ENCODE results near the gene FXN. TPM values are rescaled to one million over a fixed set of nuclear protein-coding genes. Genes with fewer than 3 reads are reported as not detected.

FXN gene
- total and polyA plus RNA-seq, 4 experiments from 2014 or later: 14.6 to 65.6 (median 33.2) TPM

- Histone ChIP-seq H3K9me3 (ENCODE audit: control insufficient read depth in 1 of 2, low read length in 2 of 2) (no peaks in the 10 kb centered on the region), H3K27me3 (ENCODE audit: insufficient read depth, low read length) (no peaks in the 10 kb centered on the region), H3K36me3 (ENCODE audit: insufficient read depth, low read length) (no peaks in the 10 kb centered on the region), H3K4me3 (ENCODE audit: low read length in 2 of 2) (no peak overlapping the region), H3K4me1 (ENCODE audit: insufficient read depth, low read length) (no peaks in the 10 kb centered on the region), H3K27ac (ENCODE audit: low read depth, low read length) (no peak overlapping the region)
- DNase-seq: no peak
- Mint-ChIP-seq H3K9me3 (no peaks in the 10 kb centered on the region), H3K27ac (no peak overlapping the region), H3K4me1 (no peaks in the 10 kb centered on the region), H3K27me3 (no peaks in the 10 kb centered on the region), H3K4me3 (no peak overlapping the region), H3K36me3 (peaks cover 0 to 13% of the 10 kb centered on the region in 2 donors)
- intact Hi-C loops (cut with micrococcal nuclease): no loop called here
- ChIA-PET CTCF (ENCODE audit: partially characterized antibody) (interaction anchor here (1.4 kb wide), 1 partner anchor 18 kb away, joined by 4 read pairs; no protein-coding TSS in a partner anchor), POLR2A (ENCODE audit: partially characterized antibody) (no interaction called here)
Measured at GRCh38 chr9:69140123-69140735, 104.7 kb downstream of the FXN start.

- Mint-ChIP-seq H3K4me1 (no peaks in the 10 kb centered on the region), H3K27me3 (no peaks in the 10 kb centered on the region), H3K36me3 (peaks cover 0 to 13% of the 10 kb centered on the region in 2 donors), H3K27ac (no peak overlapping the region), H3K4me3 (no peak overlapping the region), H3K9me3 (no peaks in the 10 kb centered on the region)
- Histone ChIP-seq H3K9me3 (ENCODE audit: control insufficient read depth in 1 of 2, low read length in 2 of 2) (no peaks in the 10 kb centered on the region), H3K36me3 (ENCODE audit: insufficient read depth, low read length) (no peaks in the 10 kb centered on the region), H3K27me3 (ENCODE audit: insufficient read depth, low read length) (no peaks in the 10 kb centered on the region), H3K4me1 (ENCODE audit: insufficient read depth, low read length) (no peaks in the 10 kb centered on the region), H3K4me3 (ENCODE audit: low read length in 2 of 2) (no peak overlapping the region), H3K27ac (ENCODE audit: low read depth, low read length) (no peak overlapping the region)
- CTCF ChIA-PET (ENCODE audit: partially characterized antibody): interaction anchor here (1.3 kb wide), 1 partner anchor 17 kb away, joined by 6 read pairs; no protein-coding TSS in a partner anchor
- intact Hi-C loops (cut with micrococcal nuclease): no loop called here
- POLR2A ChIA-PET (ENCODE audit: partially characterized antibody): no interaction called here
- DNase-seq: no peak
Measured at GRCh38 chr9:69141851-69142250, 106.3 kb downstream of the FXN start.

- ChIA-PET POLR2A (ENCODE audit: partially characterized antibody) (no interaction called here), CTCF (ENCODE audit: partially characterized antibody) (interaction anchor here (1.3 to 1.4 kb wide), 2 partner anchors 15 to 47 kb away, joined by 3 to 6 read pairs; no protein-coding TSS in a partner anchor)
- intact Hi-C loops (cut with micrococcal nuclease): no loop called here
- Histone ChIP-seq H3K27ac (ENCODE audit: low read depth, low read length) (no peak overlapping the region), H3K4me1 (ENCODE audit: insufficient read depth, low read length) (no peaks in the 10 kb centered on the region), H3K4me3 (ENCODE audit: low read length in 2 of 2) (no peak overlapping the region), H3K9me3 (ENCODE audit: control insufficient read depth in 1 of 2, low read length in 2 of 2) (no peaks in the 10 kb centered on the region), H3K27me3 (ENCODE audit: insufficient read depth, low read length) (no peaks in the 10 kb centered on the region), H3K36me3 (ENCODE audit: insufficient read depth, low read length) (no peaks in the 10 kb centered on the region)
- peaks cover 0 to 5% of the 10 kb centered on the region in 2 donors for H3K36me3 Mint-ChIP-seq
- H3K27me3 Mint-ChIP-seq: no peaks in the 10 kb centered on the region
- no peaks in the 10 kb centered on the region for H3K9me3 Mint-ChIP-seq
- H3K4me1 Mint-ChIP-seq: no peaks in the 10 kb centered on the region
- no peak overlapping the region for H3K27ac Mint-ChIP-seq
- H3K4me3 Mint-ChIP-seq: no peak overlapping the region
- DNase-seq: no peak
Measured at GRCh38 chr9:69143291-69143690, 107.7 kb downstream of the FXN start.

GRCh38 chr9:69145144-69145715 lies 109.7 kb downstream of the FXN start:
- Mint-ChIP-seq H3K4me3 (no peak overlapping the region), H3K36me3 (no peaks in the 10 kb centered on the region), H3K9me3 (no peaks in the 10 kb centered on the region), H3K27me3 (no peaks in the 10 kb centered on the region), H3K4me1 (no peaks in the 10 kb centered on the region), H3K27ac (no peak overlapping the region)
- DNase-seq: no peak
- no peak overlapping the region for H3K4me3 ChIP-seq (ENCODE audit: low read length in 2 of 2)
- no peaks in the 10 kb centered on the region for H3K4me1 ChIP-seq (ENCODE audit: insufficient read depth, low read length)
- ChIA-PET CTCF (ENCODE audit: partially characterized antibody) (interaction anchor here (1.1 kb wide), 1 partner anchor 10 kb away, joined by 3 read pairs; no protein-coding TSS in a partner anchor), POLR2A (ENCODE audit: partially characterized antibody) (no interaction called here)
- H3K36me3 ChIP-seq (ENCODE audit: insufficient read depth, low read length): no peaks in the 10 kb centered on the region
- no peaks in the 10 kb centered on the region for H3K9me3 ChIP-seq (ENCODE audit: control insufficient read depth in 1 of 2, low read length in 2 of 2)
- no peaks in the 10 kb centered on the region for H3K27me3 ChIP-seq (ENCODE audit: insufficient read depth, low read length)
- intact Hi-C loops (cut with micrococcal nuclease): no loop called here
- no peak overlapping the region for H3K27ac ChIP-seq (ENCODE audit: low read depth, low read length)

- intact Hi-C loops (cut with micrococcal nuclease): no loop called here
- POLR2A ChIA-PET (ENCODE audit: partially characterized antibody): no interaction called here
- Mint-ChIP-seq H3K4me3 (no peak overlapping the region), H3K27me3 (no peaks in the 10 kb centered on the region), H3K27ac (no peak overlapping the region), H3K36me3 (peaks cover 0 to 7% of the 10 kb centered on the region in 2 donors), H3K9me3 (no peaks in the 10 kb centered on the region), H3K4me1 (no peaks in the 10 kb centered on the region)
- no peaks in the 10 kb centered on the region for H3K4me1 ChIP-seq (ENCODE audit: insufficient read depth, low read length)
- CTCF ChIA-PET (ENCODE audit: partially characterized antibody): interaction anchor here (1.0 kb wide), 1 partner anchor 37 kb away, joined by 3 read pairs; no protein-coding TSS in a partner anchor
- no peaks in the 10 kb centered on the region for H3K36me3 ChIP-seq (ENCODE audit: insufficient read depth, low read length)
- H3K27me3 ChIP-seq (ENCODE audit: insufficient read depth, low read length): no peaks in the 10 kb centered on the region
- no peak overlapping the region for H3K4me3 ChIP-seq (ENCODE audit: low read length in 2 of 2)
- H3K9me3 ChIP-seq (ENCODE audit: control insufficient read depth in 1 of 2, low read length in 2 of 2): no peaks in the 10 kb centered on the region
- no peak for DNase-seq
- no peak overlapping the region for H3K27ac ChIP-seq (ENCODE audit: low read depth, low read length)
Measured at GRCh38 chr9:69147041-69147834, 111.7 kb downstream of the FXN start.

- DNase-seq: no peak
- no peaks in the 10 kb centered on the region for H3K9me3 ChIP-seq (ENCODE audit: control insufficient read depth in 1 of 2, low read length in 2 of 2)
- POLR2A ChIA-PET (ENCODE audit: partially characterized antibody): no interaction called here
- no peaks in the 10 kb centered on the region for H3K27me3 ChIP-seq (ENCODE audit: insufficient read depth, low read length)
- no peak overlapping the region for H3K4me3 Mint-ChIP-seq
- no peaks in the 10 kb centered on the region for H3K27me3 Mint-ChIP-seq
- no peaks in the 10 kb centered on the region for H3K4me1 ChIP-seq (ENCODE audit: insufficient read depth, low read length)
- H3K9me3 Mint-ChIP-seq: no peaks in the 10 kb centered on the region
- intact Hi-C loops (cut with micrococcal nuclease): no loop called here
- H3K4me1 Mint-ChIP-seq: no peaks in the 10 kb centered on the region
- CTCF ChIA-PET (ENCODE audit: partially characterized antibody): no interaction called here
- H3K27ac Mint-ChIP-seq: no peak overlapping the region
- H3K4me3 ChIP-seq (ENCODE audit: low read length in 2 of 2): no peak overlapping the region
- H3K36me3 ChIP-seq (ENCODE audit: insufficient read depth, low read length): no peaks in the 10 kb centered on the region
- H3K36me3 Mint-ChIP-seq: peaks cover 0 to 7% of the 10 kb centered on the region in 2 donors
- no peak overlapping the region for H3K27ac ChIP-seq (ENCODE audit: low read depth, low read length)
Measured at GRCh38 chr9:69149321-69149807, 113.8 kb downstream of the FXN start.

Data from CD4-positive, alpha-beta memory T cell (primary cell).